MM.1S (cell line): Measurements from ENCODE around the gene ARL15.

ENCODE experiments used
- EZH2 ChIP-seq: fragments of 300-600 bp; sonication (generic); optimal IDR thresholded peaks from 2 replicates; pipeline ENCODE3; 2017; ENCODE audit warnings: low read depth, mild to moderate bottlenecking, antibody characterized with exemption, low read length, mixed read lengths
- TF ChIP-seq, protein P1 (sequence below): fragments of 300-600 bp; sonication (generic); IDR thresholded peaks from 2 replicates; pipeline ENCODE4 v1.5.1; 2016; ENCODE audit warnings: antibody characterized with exemption, low read length, mixed read lengths

GRCh38 chr5:53997736-53998627, 312.4 kb downstream of the ARL15 start:
- TF ChIP-seq, protein P1, sequence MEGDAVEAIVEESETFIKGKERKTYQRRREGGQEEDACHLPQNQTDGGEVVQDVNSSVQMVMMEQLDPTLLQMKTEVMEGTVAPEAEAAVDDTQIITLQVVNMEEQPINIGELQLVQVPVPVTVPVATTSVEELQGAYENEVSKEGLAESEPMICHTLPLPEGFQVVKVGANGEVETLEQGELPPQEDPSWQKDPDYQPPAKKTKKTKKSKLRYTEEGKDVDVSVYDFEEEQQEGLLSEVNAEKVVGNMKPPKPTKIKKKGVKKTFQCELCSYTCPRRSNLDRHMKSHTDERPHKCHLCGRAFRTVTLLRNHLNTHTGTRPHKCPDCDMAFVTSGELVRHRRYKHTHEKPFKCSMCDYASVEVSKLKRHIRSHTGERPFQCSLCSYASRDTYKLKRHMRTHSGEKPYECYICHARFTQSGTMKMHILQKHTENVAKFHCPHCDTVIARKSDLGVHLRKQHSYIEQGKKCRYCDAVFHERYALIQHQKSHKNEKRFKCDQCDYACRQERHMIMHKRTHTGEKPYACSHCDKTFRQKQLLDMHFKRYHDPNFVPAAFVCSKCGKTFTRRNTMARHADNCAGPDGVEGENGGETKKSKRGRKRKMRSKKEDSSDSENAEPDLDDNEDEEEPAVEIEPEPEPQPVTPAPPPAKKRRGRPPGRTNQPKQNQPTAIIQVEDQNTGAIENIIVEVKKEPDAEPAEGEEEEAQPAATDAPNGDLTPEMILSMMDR, result no peak
- no peak for TF ChIP-seq EZH2
